ENCODE data around the gene UBE2G1. TPM values are rescaled to one million over a fixed set of nuclear protein-coding genes. Genes with fewer than 3 reads are reported as not detected.

Gene UBE2G1
- total RNA-seq, 1 experiment from 2014 or later, result 56.8 TPM

- Mint-ChIP-seq H3K9me3 (ENCODE audit: unreplicated experiment) (no peaks in the 10 kb centered on the region), H3K4me3 (ENCODE audit: unreplicated experiment) (peak overlapping the region; percentile 64), H3K36me3 (ENCODE audit: insufficient read depth, unreplicated experiment) (peaks cover 11% of the 10 kb centered on the region), H3K27ac (ENCODE audit: unreplicated experiment) (peak overlapping the region; percentile 92), H3K4me1 (ENCODE audit: low read depth, unreplicated experiment) (peaks cover 29% of the 10 kb centered on the region), H3K27me3 (ENCODE audit: insufficient read depth, unreplicated experiment) (no peaks in the 10 kb centered on the region)
- CTCF ChIA-PET, result interaction anchor here (0.6 to 2.0 kb wide), 4 partner anchors 18 to 48 kb away, joined by 3 to 6 read pairs (median 4); no protein-coding TSS in a partner anchor
- Histone ChIP-seq H3K27me3 (replicated peaks; ENCODE audit: control insufficient read depth, insufficient read depth, low read length) (no peaks in the 10 kb centered on the region), H3K4me1 (peaks cover 29% of the 10 kb centered on the region), H3K9me3 (no peaks in the 10 kb centered on the region), H3K36me3 (ENCODE audit: control insufficient read depth, insufficient read depth, low read length) (no peaks in the 10 kb centered on the region), H3K4me3 (ENCODE audit: low read depth, low read length) (no peak overlapping the region)
- TF ChIP-seq CTCF (IDR thresholded peaks at IDR 0.05; ENCODE audit: insufficient read depth in 1 of 2, low read depth in 1 of 2, low read length in 1 of 2, severe bottlenecking in 1 of 2, unreplicated experiment in 1 of 2), result no peak
- POLR2A ChIA-PET, result no interaction called here
- BruUV-seq (replicated peaks), result no TSS peak
- intact Hi-C loops (cut with micrococcal nuclease; ENCODE audit: unreplicated experiment), result no loop called here
- DNase-seq, result peak; percentile 63 to 81
Observed at GRCh38 chr17:4247971-4248388, 118.5 kb downstream of the UBE2G1 start.

DNA sequence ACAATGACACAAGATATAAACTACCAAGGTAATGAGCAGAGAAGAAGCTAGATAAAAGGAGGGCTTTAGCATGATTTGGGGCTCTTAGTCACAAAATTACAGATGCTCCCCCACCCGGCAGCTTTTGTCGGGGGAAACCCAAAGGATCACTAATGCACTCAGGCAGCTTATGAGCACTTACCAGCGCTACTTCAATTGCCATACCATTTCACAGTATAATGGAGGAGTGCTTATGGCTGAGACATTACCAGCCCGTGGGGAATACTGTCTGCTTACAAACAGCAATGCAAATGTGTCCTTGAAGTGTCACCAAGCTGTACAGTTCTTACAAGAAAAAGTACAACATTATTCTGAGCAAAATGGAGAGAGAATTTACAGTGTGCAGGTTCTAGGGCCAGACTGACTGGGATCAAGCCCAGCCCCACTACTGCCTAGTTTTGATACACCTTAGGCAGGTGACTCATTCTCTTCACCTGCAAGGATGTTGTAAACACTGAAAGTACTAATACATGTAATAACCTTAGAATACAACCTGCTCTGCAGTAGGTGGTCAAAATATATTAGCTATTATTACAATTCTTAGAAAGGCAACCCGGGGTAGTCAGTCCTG, 119.0 kb downstream of the UBE2G1 start:
- Histone ChIP-seq H3K9me3 (no peaks in the 10 kb centered on the region), H3K4me1 (peaks cover 30% of the 10 kb centered on the region), H3K36me3 (ENCODE audit: control insufficient read depth, insufficient read depth, low read length) (no peaks in the 10 kb centered on the region), H3K4me3 (ENCODE audit: low read depth, low read length) (no peak overlapping the region), H3K27me3 (replicated peaks; ENCODE audit: control insufficient read depth, insufficient read depth, low read length) (no peaks in the 10 kb centered on the region)
- no peak for TF ChIP-seq CTCF (IDR thresholded peaks at IDR 0.05; ENCODE audit: insufficient read depth in 1 of 2, low read depth in 1 of 2, low read length in 1 of 2, severe bottlenecking in 1 of 2, unreplicated experiment in 1 of 2)
- Mint-ChIP-seq H3K4me3 (ENCODE audit: unreplicated experiment) (peak overlapping the region; percentile 64), H3K9me3 (ENCODE audit: unreplicated experiment) (no peaks in the 10 kb centered on the region), H3K27ac (ENCODE audit: unreplicated experiment) (peak overlapping the region; percentile 92), H3K4me1 (ENCODE audit: low read depth, unreplicated experiment) (peaks cover 29% of the 10 kb centered on the region), H3K36me3 (ENCODE audit: insufficient read depth, unreplicated experiment) (peaks cover 11% of the 10 kb centered on the region), H3K27me3 (ENCODE audit: insufficient read depth, unreplicated experiment) (no peaks in the 10 kb centered on the region)
- ChIA-PET CTCF (interaction anchor here (0.9 to 2.0 kb wide), 3 partner anchors 18 to 48 kb away, joined by 3 to 6 read pairs (median 5); no protein-coding TSS in a partner anchor), POLR2A (no interaction called here)
- TSS peak; percentile 59 for BruUV-seq (replicated peaks)
- DNase-seq, result no peak
- intact Hi-C loops (cut with micrococcal nuclease; ENCODE audit: unreplicated experiment), result no loop called here

- H3K4me1 Mint-ChIP-seq (ENCODE audit: low read depth, unreplicated experiment), result peaks cover 29% of the 10 kb centered on the region
- peak overlapping the region; percentile 92 for H3K27ac Mint-ChIP-seq (ENCODE audit: unreplicated experiment)
- no peak for DNase-seq
Observed at GRCh38 chr17:4246674-4247073, 119.8 kb downstream of the UBE2G1 start.

More at GRCh38 chr17:4246674-4247073, 119.8 kb downstream of the UBE2G1 start:
- H3K9me3 Mint-ChIP-seq (ENCODE audit: unreplicated experiment), result no peaks in the 10 kb centered on the region
- POLR2A ChIA-PET, result interaction anchor here (0.5 kb wide), 1 partner anchor 579 kb away, joined by 8 read pairs; no protein-coding TSS in a partner anchor
- H3K27me3 ChIP-seq (replicated peaks; ENCODE audit: control insufficient read depth, insufficient read depth, low read length), result no peaks in the 10 kb centered on the region
- H3K36me3 ChIP-seq (ENCODE audit: control insufficient read depth, insufficient read depth, low read length), result no peaks in the 10 kb centered on the region
- intact Hi-C loops (cut with micrococcal nuclease; ENCODE audit: unreplicated experiment), result no loop called here
- H3K4me3 Mint-ChIP-seq (ENCODE audit: unreplicated experiment), result no peak overlapping the region
- H3K36me3 Mint-ChIP-seq (ENCODE audit: insufficient read depth, unreplicated experiment), result peaks cover 11% of the 10 kb centered on the region
- H3K4me3 ChIP-seq (ENCODE audit: low read depth, low read length), result no peak overlapping the region
- no TSS peak for BruUV-seq (replicated peaks)
- peaks cover 38% of the 10 kb centered on the region for H3K4me1 ChIP-seq
- no peaks in the 10 kb centered on the region for H3K27me3 Mint-ChIP-seq (ENCODE audit: insufficient read depth, unreplicated experiment)
- TF ChIP-seq CTCF (IDR thresholded peaks at IDR 0.05; ENCODE audit: insufficient read depth in 1 of 2, low read depth in 1 of 2, low read length in 1 of 2, severe bottlenecking in 1 of 2, unreplicated experiment in 1 of 2), result no peak
- H3K9me3 ChIP-seq, result no peaks in the 10 kb centered on the region
- CTCF ChIA-PET, result interaction anchor here (2.0 kb wide), 1 partner anchor 17 kb away, joined by 5 read pairs; no protein-coding TSS in a partner anchor

Measured in Caco-2 (cell line).